ENCODE data around the gene ZFYVE28. TPM values are rescaled to one million over a fixed set of nuclear protein-coding genes. Genes with fewer than 3 reads are reported as not detected.

ZFYVE28 gene
- total RNA-seq, 3 donors from 2014 or later = 12.3 to 14.1 (median 13.9) TPM

- no peak for DNase-seq (ENCODE audit: low spot score in 2 of 2)
- no peak overlapping the region for H3K27ac ChIP-seq
- H3K4me3 ChIP-seq = no peak overlapping the region
- TF ChIP-seq POLR2AphosphoS5 (IDR thresholded peaks at IDR 0.05) = no peak
- TF ChIP-seq CTCF (IDR thresholded peaks at IDR 0.05) = no peak
- TF ChIP-seq POLR2A (IDR thresholded peaks at IDR 0.05) = no peak
- intact Hi-C loops (cut with DNase I; ENCODE audit: low total_unique reads) = no loop called here
- no peaks in the 10 kb centered on the region for H3K36me3 ChIP-seq
- H3K4me1 ChIP-seq = no peaks in the 10 kb centered on the region
- no peaks in the 10 kb centered on the region for H3K9me3 ChIP-seq
- H3K27me3 ChIP-seq = no peaks in the 10 kb centered on the region
Measured at GRCh38 chr4:2290488-2290887, 128.0 kb downstream of the ZFYVE28 start.

GRCh38 chr4:2289955-2290333 is 128.5 kb downstream of the ZFYVE28 start:
- intact Hi-C loops (cut with DNase I; ENCODE audit: low total_unique reads) = no loop called here
- H3K4me3 ChIP-seq = no peak overlapping the region
- DNase-seq (ENCODE audit: low spot score in 2 of 2) = peak in 1 of 2 donors; percentile 40
- no peak for TF ChIP-seq POLR2A (IDR thresholded peaks at IDR 0.05)
- TF ChIP-seq CTCF (IDR thresholded peaks at IDR 0.05) = no peak
- no peak for TF ChIP-seq POLR2AphosphoS5 (IDR thresholded peaks at IDR 0.05)
- H3K36me3 ChIP-seq = no peaks in the 10 kb centered on the region
- H3K9me3 ChIP-seq = no peaks in the 10 kb centered on the region
- no peaks in the 10 kb centered on the region for H3K27me3 ChIP-seq
- no peak overlapping the region for H3K27ac ChIP-seq
- no peaks in the 10 kb centered on the region for H3K4me1 ChIP-seq

- Histone ChIP-seq H3K27me3 (no peaks in the 10 kb centered on the region), H3K27ac (no peak overlapping the region), H3K4me3 (no peak overlapping the region), H3K9me3 (no peaks in the 10 kb centered on the region), H3K36me3 (no peaks in the 10 kb centered on the region), H3K4me1 (no peaks in the 10 kb centered on the region)
- DNase-seq (ENCODE audit: low spot score in 2 of 2) = peak in 1 of 2 donors; percentile 49
- intact Hi-C loops (cut with DNase I; ENCODE audit: low total_unique reads) = no loop called here
- no peak for TF ChIP-seq POLR2AphosphoS5 (IDR thresholded peaks at IDR 0.05)
- TF ChIP-seq CTCF (IDR thresholded peaks at IDR 0.05) = no peak
- TF ChIP-seq POLR2A (IDR thresholded peaks at IDR 0.05) = no peak
Measured at GRCh38 chr4:2289311-2289954, 129.0 kb downstream of the ZFYVE28 start.

GRCh38 chr4:2288051-2288541 is 130.3 kb downstream of the ZFYVE28 start:
- no peak for DNase-seq (ENCODE audit: low spot score in 2 of 2)
- Histone ChIP-seq H3K4me1 (no peaks in the 10 kb centered on the region), H3K36me3 (no peaks in the 10 kb centered on the region), H3K27me3 (no peaks in the 10 kb centered on the region), H3K9me3 (no peaks in the 10 kb centered on the region), H3K27ac (no peak overlapping the region), H3K4me3 (no peak overlapping the region)
- intact Hi-C loops (cut with DNase I; ENCODE audit: low total_unique reads) = no loop called here
- no peak for TF ChIP-seq POLR2A (IDR thresholded peaks at IDR 0.05)
- TF ChIP-seq POLR2AphosphoS5 (IDR thresholded peaks at IDR 0.05) = no peak
- no peak for TF ChIP-seq CTCF (IDR thresholded peaks at IDR 0.05)

GRCh38 chr4:2287594-2287915 is 130.9 kb downstream of the ZFYVE28 start:
- Histone ChIP-seq H3K27ac (no peak overlapping the region), H3K27me3 (no peaks in the 10 kb centered on the region), H3K4me3 (no peak overlapping the region), H3K36me3 (no peaks in the 10 kb centered on the region), H3K4me1 (no peaks in the 10 kb centered on the region), H3K9me3 (no peaks in the 10 kb centered on the region)
- intact Hi-C loops (cut with DNase I; ENCODE audit: low total_unique reads) = no loop called here
- TF ChIP-seq POLR2A (IDR thresholded peaks at IDR 0.05) (no peak), POLR2AphosphoS5 (IDR thresholded peaks at IDR 0.05) (no peak)
- DNase-seq (ENCODE audit: low spot score in 2 of 2) = no peak
